GM12892 (cell line): ENCODE results near the gene LAMA1.

Source experiments
- DNase-seq: peaks from one replicate; pipeline ENCODE4 v3.0.0; 2011; ENCODE audit not compliant: insufficient read length
- FAIRE-seq: peaks from 2 replicates; lab custom pipeline; 2011; peaks lifted over from hg19 to GRCh38; lab: Jason Lieb, UNC
- POLR2A ChIP-seq: IDR thresholded peaks from 2 replicates; pipeline ENCODE4 v1.6.1; 2011; ENCODE audit warnings: low read depth, low read length, control low read depth
- POLR2AphosphoS5 ChIP-seq: IDR thresholded peaks from 2 replicates; pipeline ENCODE4 v1.6.1; 2011; ENCODE audit warnings: low read depth, low read length, control low read depth
- TAF1 ChIP-seq: IDR thresholded peaks from 2 replicates; pipeline ENCODE4 v1.6.1; 2011; ENCODE audit warnings: low read depth, mild to moderate bottlenecking, control low read depth, low read length, borderline replicate concordance

The LAMA1 gene

DNA sequence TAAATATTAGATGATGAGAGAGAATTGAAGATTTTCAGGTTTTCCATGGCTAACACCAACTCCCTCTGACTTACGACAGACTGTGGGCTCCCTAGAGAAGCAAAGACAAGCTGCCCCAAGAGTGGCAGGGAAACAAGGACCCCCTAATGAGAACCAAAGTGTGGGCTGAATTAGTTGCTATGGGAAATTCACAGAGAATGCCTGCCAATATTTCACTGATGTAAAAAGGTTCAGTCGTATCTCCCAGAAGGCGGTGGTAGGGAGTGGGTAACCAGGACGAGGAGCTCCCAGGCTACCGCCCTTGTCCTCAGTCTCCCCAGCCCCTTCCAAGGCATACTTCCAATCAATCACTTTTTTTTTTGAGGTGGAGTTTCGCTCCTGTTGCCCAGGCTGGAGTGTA is 113.6 kb downstream of the LAMA1 start:
- no peak for FAIRE-seq
- no peak for TF ChIP-seq TAF1
- no peak for TF ChIP-seq POLR2A
- no peak for TF ChIP-seq POLR2AphosphoS5
- no peak for DNase-seq

GRCh38 chr18:7002107-7002506 is 115.5 kb downstream of the LAMA1 start:
- FAIRE-seq (no peak), DNase-seq (no peak)
- no peak for TF ChIP-seq POLR2A
- TF ChIP-seq TAF1: no peak

GRCh38 chr18:7000484-7001096 is 117.0 kb downstream of the LAMA1 start:
- TF ChIP-seq TAF1: no peak
- TF ChIP-seq POLR2AphosphoS5: no peak
- DNase-seq: no peak
- no peak for FAIRE-seq

DNA sequence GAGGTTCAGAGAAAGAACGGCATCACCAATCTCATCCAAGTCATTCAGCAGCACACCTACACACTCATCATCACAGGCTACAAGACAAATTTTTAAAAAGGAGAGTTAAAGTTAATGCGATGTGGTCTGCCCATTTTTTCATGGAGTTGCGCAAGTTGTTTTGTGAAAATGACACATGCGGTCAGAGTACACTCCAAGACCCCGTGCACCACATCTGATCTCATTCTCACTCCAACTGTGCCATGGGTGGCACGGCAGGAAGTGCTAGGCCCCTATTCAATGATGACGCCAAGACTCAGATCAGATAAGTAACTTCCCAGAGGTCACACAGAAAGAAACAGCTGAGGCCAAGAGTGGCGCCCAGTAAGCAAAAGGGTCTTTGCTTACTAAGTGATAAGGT is 119.8 kb downstream of the LAMA1 start:
- no peak for FAIRE-seq
- DNase-seq: no peak
- TF ChIP-seq POLR2A: no peak
- TF ChIP-seq POLR2AphosphoS5: no peak
- no peak for TF ChIP-seq TAF1

DNA sequence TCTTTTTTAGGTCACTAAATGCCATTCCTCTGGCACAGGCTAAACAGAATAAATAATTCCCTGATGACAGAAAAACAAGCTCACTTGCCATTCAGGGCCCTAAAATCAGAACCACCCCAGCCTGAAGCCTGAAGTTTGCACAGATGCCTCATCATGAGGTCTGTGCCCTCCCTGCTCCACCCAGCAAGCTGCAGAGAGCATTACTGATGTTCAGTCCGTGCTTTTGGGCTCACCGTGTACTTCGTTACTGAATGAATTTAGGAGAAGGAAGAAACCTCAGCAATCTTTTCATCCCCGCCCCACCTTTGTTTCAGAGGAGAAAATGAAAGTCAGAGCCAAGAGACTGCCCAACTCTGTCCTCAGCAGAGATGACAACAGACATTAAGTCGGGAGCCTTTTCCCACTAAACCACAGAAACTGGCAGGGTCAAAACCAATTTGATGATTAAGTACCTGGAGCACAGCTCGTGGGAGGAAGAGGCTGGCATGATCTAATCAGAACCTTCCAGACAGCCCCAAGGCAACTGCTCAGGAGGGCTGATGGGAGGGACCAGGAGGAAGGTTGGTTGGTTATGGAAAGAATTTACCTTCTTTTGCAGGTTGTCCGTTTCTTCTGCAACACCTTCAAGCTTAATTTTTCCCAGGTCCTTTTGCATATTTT is 122.7 kb downstream of the LAMA1 start:
- DNase-seq (no peak), FAIRE-seq (no peak)
- TF ChIP-seq POLR2A (no peak), POLR2AphosphoS5 (no peak), TAF1 (no peak)

DNA sequence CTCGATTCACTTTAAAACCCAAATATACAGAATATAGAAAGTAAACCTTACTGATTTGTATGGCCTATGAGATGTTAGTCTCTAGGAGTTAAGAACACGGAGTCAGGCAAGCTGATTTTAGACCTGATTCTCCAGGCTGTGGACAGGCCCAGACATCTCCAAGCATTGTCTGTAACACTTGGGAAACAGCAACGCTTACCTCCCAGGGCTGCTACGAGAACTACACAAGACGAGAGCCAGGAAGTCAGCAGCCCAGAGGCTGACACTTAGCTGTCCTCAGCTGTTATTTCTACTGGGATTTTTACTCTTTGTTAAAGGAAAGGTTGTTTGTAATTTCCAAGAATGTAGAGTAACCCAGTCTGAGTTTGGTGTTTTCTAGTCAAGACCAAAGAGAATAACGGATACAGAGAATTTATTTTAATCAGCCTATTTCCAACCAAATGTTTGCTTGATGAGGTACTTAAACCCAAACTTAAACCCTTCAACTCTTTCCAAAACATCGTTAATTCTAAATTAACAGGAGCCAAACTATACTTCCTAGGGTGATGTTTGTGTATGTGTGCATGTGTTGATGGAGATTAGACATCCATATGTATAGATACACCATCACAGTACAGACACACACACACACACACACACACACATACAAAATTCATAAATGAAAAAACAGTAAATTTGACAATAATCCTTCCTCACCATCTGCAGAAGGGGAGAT is 123.4 kb downstream of the LAMA1 start:
- TF ChIP-seq POLR2A (no peak), TAF1 (no peak), POLR2AphosphoS5 (no peak)
- DNase-seq: no peak
- FAIRE-seq: no peak

DNA sequence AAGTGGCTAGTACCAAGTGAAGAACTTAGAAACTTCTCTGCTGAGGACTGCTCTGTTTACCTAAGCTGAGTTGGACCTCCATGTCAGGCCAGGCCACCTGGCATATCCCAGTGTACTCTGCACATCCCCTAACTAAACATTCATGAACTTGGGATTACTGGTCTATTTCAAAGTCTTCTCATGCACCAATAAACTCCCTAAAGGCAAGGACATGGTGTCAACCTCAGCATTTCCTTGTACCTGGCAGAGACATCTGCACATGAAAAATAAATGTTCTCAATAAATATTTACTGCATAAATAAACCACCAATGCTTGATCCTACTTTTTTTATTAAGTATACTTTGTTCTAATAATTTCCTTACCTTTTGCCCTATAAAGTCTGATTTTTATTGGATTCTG is 124.8 kb downstream of the LAMA1 start:
- no peak for DNase-seq
- FAIRE-seq: no peak
- no peak for TF ChIP-seq POLR2A
- TF ChIP-seq POLR2AphosphoS5: no peak
- no peak for TF ChIP-seq TAF1

DNA sequence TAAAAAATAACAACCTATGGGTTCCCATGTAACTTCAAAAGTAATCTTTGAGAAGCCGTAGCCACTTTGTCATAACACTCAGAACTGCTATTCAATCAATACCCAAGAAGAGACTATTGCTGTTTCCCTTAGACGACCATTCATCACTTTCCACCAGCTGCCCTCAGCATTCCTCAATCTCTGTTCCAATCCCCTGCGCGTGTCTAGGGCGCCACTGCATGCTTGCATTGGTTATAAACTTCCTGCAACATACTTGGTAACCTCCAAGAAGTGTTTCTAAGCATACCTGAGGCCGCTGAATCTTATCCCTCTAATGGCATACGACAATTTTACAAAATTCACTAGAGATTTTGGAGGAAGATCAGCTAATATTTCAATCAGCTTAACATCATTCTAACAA is 134.2 kb downstream of the LAMA1 start:
- DNase-seq (no peak), FAIRE-seq (no peak)
- no peak for TF ChIP-seq POLR2AphosphoS5
- no peak for TF ChIP-seq POLR2A
- no peak for TF ChIP-seq TAF1

DNA sequence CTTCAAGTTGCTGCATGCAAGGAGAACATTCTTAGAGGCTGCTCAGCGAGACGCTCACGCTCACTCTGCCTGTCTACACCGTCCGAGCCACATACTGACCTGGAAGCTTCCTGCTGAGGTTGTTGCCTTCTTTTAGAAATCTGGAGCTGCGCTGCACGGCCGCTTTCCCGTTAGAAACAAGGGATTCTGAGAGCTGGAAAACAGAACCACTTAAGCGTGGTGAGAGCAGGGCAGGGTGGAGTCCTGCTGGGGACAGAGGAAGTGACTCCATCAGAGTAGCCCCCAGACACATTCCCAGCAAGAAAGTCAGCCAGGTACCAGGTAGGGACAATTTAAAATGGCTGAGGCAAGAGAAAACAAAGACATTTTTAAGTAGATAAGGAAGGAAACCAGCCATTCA is 135.2 kb downstream of the LAMA1 start:
- no peak for DNase-seq
- FAIRE-seq: no peak
- no peak for TF ChIP-seq POLR2A
- no peak for TF ChIP-seq POLR2AphosphoS5
- TF ChIP-seq TAF1: no peak

DNA sequence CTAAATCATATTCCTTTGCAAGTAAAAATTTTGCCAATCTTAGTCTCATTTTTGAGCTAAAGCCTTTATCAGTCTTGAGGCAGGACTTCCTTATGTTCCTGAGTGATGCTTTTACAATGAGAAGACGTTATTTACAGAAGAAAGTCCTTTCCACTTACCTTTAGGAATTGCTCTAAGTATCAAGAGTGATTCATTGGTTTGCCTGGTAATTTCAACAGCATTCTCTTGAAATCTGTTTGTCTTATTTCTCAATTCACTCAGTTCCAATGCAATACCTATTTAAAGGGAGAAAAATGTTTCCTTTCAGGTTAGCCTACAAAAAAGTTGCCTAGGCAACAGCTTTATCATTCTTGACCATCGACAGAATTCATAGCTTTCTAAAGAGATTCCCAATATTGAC is 137.2 kb downstream of the LAMA1 start:
- FAIRE-seq: no peak
- TF ChIP-seq POLR2AphosphoS5: no peak
- TF ChIP-seq TAF1: no peak
- TF ChIP-seq POLR2A: no peak

DNA sequence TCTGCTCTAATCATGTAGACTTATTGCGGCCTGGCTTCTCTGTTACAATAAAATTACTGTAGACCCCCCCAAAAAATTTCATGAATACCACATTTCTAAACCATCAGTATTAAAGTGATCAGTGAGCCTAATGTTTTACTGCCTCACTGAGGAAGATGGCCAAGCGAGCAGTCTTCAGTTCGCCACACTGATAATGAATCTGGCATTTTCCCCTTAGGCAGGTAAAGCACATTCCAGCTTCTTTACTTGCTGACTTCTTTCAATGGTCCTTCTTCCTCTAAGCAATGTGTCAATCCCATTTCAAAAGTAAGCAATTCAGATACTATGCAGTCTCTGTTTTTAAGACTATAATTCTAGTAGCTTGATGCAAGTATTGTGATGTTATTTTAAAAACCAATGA is 137.6 kb downstream of the LAMA1 start:
- FAIRE-seq: no peak
- TF ChIP-seq POLR2A (no peak), TAF1 (no peak), POLR2AphosphoS5 (no peak)
- no peak for DNase-seq

More for the DNA sequence above, 137.2 kb downstream of the LAMA1 start:
- DNase-seq: no peak

DNA sequence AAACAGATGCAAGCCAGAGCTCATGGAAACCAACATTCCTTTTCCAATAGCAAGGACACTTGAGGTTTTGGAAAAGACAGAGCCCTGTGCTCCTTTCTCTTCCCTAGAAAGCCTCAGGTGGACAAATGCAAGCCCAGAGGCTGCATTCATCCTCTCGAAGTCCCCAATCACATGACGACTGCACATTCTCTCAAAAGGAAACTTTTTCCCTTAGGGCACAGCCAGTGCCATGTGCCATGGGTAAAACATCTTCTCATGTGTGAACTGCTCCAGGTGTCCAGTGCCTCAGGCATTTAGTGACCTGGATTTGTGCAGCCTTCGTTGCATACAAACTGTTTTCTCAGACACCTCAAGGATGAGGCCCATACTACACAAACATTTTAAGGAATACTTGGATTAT is 140.7 kb downstream of the LAMA1 start:
- FAIRE-seq (no peak), DNase-seq (no peak)

DNA sequence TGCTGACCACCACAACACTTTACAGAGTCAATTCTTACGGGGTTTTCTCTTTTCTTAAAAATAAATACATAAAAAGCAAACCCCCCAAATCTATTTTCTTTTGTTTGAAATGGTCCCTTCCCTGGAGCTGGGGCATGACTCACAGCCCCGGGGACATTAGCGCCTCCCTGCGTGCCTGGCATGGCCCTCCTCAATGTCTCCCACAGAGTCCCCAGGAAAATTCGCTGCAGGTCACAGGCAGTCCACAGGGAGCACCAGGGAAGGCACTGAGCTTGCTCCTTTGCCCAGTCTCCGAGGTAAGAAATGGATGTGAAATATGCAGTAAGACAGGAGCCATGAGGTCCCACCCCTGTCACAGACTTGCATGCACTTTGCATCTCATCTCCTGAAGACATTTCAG is 142.5 kb downstream of the LAMA1 start:
- FAIRE-seq (no peak), DNase-seq (no peak)
- no peak for TF ChIP-seq POLR2A
- TF ChIP-seq POLR2AphosphoS5: no peak
- TF ChIP-seq TAF1: no peak

More for the DNA sequence above, 140.7 kb downstream of the LAMA1 start:
- no peak for TF ChIP-seq POLR2AphosphoS5
- no peak for TF ChIP-seq TAF1
- no peak for TF ChIP-seq POLR2A
